ENCODE results near the gene SLC35C1.
A peak's percentile ranks its signal among the peaks of the same experiment; 100 is the strongest.
"Not testable (repeated sequence)": the region's sequence is repeated elsewhere in the genome, so short reads cannot be mapped to it uniquely, and the experiment has no call there.

Gene SLC35C1

GRCh38 chr11:45807792-45808238 is 2.9 kb downstream of the SLC35C1 start:
- no peak for DNase-seq
- in situ Hi-C loops (cut with HindIII; ENCODE audit: low pct_ligation_motif_present, low pct_unique_long_range_greater_than_20kb, low sequenced_read_pairs): no loop called here

GRCh38 chr11:45808427-45808826 is 3.5 kb downstream of the SLC35C1 start:
- in situ Hi-C loops (cut with HindIII; ENCODE audit: low pct_ligation_motif_present, low pct_unique_long_range_greater_than_20kb, low sequenced_read_pairs); DNase-seq: not testable (repeated sequence)

GRCh38 chr11:45809456-45810395 is 4.8 kb downstream of the SLC35C1 start:
- DNase-seq: no peak
- in situ Hi-C loops (cut with HindIII; ENCODE audit: low pct_ligation_motif_present, low pct_unique_long_range_greater_than_20kb, low sequenced_read_pairs): no loop called here

- DNase-seq: no peak
- in situ Hi-C loops (cut with HindIII; ENCODE audit: low pct_ligation_motif_present, low pct_unique_long_range_greater_than_20kb, low sequenced_read_pairs): no loop called here
Observed at GRCh38 chr11:45810431-45811108, 5.6 kb downstream of the SLC35C1 start.

GRCh38 chr11:45811109-45811435 is 6.1 kb downstream of the SLC35C1 start:
- DNase-seq: no peak
- in situ Hi-C loops (cut with HindIII; ENCODE audit: low pct_ligation_motif_present, low pct_unique_long_range_greater_than_20kb, low sequenced_read_pairs): no loop called here

GRCh38 chr11:45811571-45812290 is 6.8 kb downstream of the SLC35C1 start:
- no peak for DNase-seq
- in situ Hi-C loops (cut with HindIII; ENCODE audit: low pct_ligation_motif_present, low pct_unique_long_range_greater_than_20kb, low sequenced_read_pairs): no loop called here

GRCh38 chr11:45812581-45813548 is 7.9 kb downstream of the SLC35C1 start:
- DNase-seq: no peak
- in situ Hi-C loops (cut with HindIII; ENCODE audit: low pct_ligation_motif_present, low pct_unique_long_range_greater_than_20kb, low sequenced_read_pairs): no loop called here

- in situ Hi-C loops (cut with HindIII; ENCODE audit: low pct_ligation_motif_present, low pct_unique_long_range_greater_than_20kb, low sequenced_read_pairs): no loop called here
- DNase-seq: peak; percentile 20
Observed at GRCh38 chr11:45815747-45816146, 10.8 kb downstream of the SLC35C1 start.

GRCh38 chr11:45816614-45817013 is 11.7 kb downstream of the SLC35C1 start:
- in situ Hi-C loops (cut with HindIII; ENCODE audit: low pct_ligation_motif_present, low pct_unique_long_range_greater_than_20kb, low sequenced_read_pairs): no loop called here
- no peak for DNase-seq

- no peak for DNase-seq
- in situ Hi-C loops (cut with HindIII; ENCODE audit: low pct_ligation_motif_present, low pct_unique_long_range_greater_than_20kb, low sequenced_read_pairs): no loop called here
Observed at GRCh38 chr11:45817191-45817590, 12.2 kb downstream of the SLC35C1 start.

- no peak for DNase-seq
- in situ Hi-C loops (cut with HindIII; ENCODE audit: low pct_ligation_motif_present, low pct_unique_long_range_greater_than_20kb, low sequenced_read_pairs): no loop called here
Observed at GRCh38 chr11:45818961-45819605, 14.1 kb downstream of the SLC35C1 start.

GRCh38 chr11:45820211-45820857 is 15.4 kb downstream of the SLC35C1 start:
- no peak for DNase-seq
- in situ Hi-C loops (cut with HindIII; ENCODE audit: low pct_ligation_motif_present, low pct_unique_long_range_greater_than_20kb, low sequenced_read_pairs): no loop called here

GRCh38 chr11:45826492-45826891 is 21.5 kb downstream of the SLC35C1 start:
- in situ Hi-C loops (cut with HindIII; ENCODE audit: low pct_ligation_motif_present, low pct_unique_long_range_greater_than_20kb, low sequenced_read_pairs); DNase-seq: not testable (repeated sequence)

GRCh38 chr11:45827123-45827522 is 22.2 kb downstream of the SLC35C1 start:
- in situ Hi-C loops (cut with HindIII; ENCODE audit: low pct_ligation_motif_present, low pct_unique_long_range_greater_than_20kb, low sequenced_read_pairs): no loop called here

GRCh38 chr11:45828996-45829395 is 24.0 kb downstream of the SLC35C1 start:
- in situ Hi-C loops (cut with HindIII; ENCODE audit: low pct_ligation_motif_present, low pct_unique_long_range_greater_than_20kb, low sequenced_read_pairs): no loop called here
- DNase-seq: no peak

More at GRCh38 chr11:45827123-45827522, 22.2 kb downstream of the SLC35C1 start:
- no peak for DNase-seq

- in situ Hi-C loops (cut with HindIII; ENCODE audit: low pct_ligation_motif_present, low pct_unique_long_range_greater_than_20kb, low sequenced_read_pairs): no loop called here
- DNase-seq: no peak
Observed at GRCh38 chr11:45830596-45830995, 25.6 kb downstream of the SLC35C1 start.

GRCh38 chr11:45832811-45833441 is 28.0 kb downstream of the SLC35C1 start:
- DNase-seq: no peak

More at GRCh38 chr11:45832811-45833441, 28.0 kb downstream of the SLC35C1 start:
- in situ Hi-C loops (cut with HindIII; ENCODE audit: low pct_ligation_motif_present, low pct_unique_long_range_greater_than_20kb, low sequenced_read_pairs): no loop called here
